CD4-positive, alpha-beta memory T cell (primary cell): ENCODE data around the gene CTNND2. TPM values are rescaled to one million over a fixed set of nuclear protein-coding genes. Genes with fewer than 3 reads are reported as not detected.

Experiments used
- CTCF ChIA-PET: fragments of 350-600 bp; sonication (Branson Sonifier 250); formaldehyde crosslinking; loops from one replicate; lab custom pipeline; 2021; ENCODE audit warnings: inconsistent platforms; ENCODE audit not compliant: partially characterized antibody; lab: Charles Lee
- POLR2A ChIA-PET: fragments of 350-600 bp; sonication (Branson Sonifier 250); formaldehyde crosslinking; loops from one replicate; lab custom pipeline; 2021; ENCODE audit not compliant: partially characterized antibody; lab: Charles Lee
- DNase-seq, 5 donors: peaks; one replicate each; pipeline versions ENCODE4 v3.0.0 to v3.0.0-alpha.2; 2020 to 2022; ENCODE audit warnings: mixed read lengths in 1 of 5
- H3K27ac ChIP-seq: one replicate; pipeline ENCODE4 v1.7.0; 2013; ENCODE audit warnings: low read depth, low read length
- H3K27me3 ChIP-seq: 2 replicates; pipeline ENCODE4 v1.7.0; 2013; ENCODE audit warnings: mild to moderate bottlenecking, low read length, moderate library complexity; ENCODE audit not compliant: insufficient read depth
- H3K36me3 ChIP-seq: 2 replicates; pipeline ENCODE4 v1.7.0; 2013; ENCODE audit warnings: mild to moderate bottlenecking, low read length, moderate library complexity; ENCODE audit not compliant: insufficient read depth
- H3K4me1 ChIP-seq: 2 replicates; pipeline ENCODE4 v1.7.0; 2013; ENCODE audit warnings: mild to moderate bottlenecking, low read length, moderate library complexity; ENCODE audit not compliant: insufficient read depth
- H3K4me3 ChIP-seq, 2 donors: one replicate each; pipeline ENCODE4 v1.7.0; 2013; ENCODE audit warnings: low read length in 2 of 2, mild to moderate bottlenecking in 1 of 2
- H3K9me3 ChIP-seq, 2 donors: one replicate each; pipeline ENCODE4 v1.7.0; 2013; ENCODE audit warnings: low read length in 2 of 2, control low read depth in 1 of 2; ENCODE audit not compliant: control insufficient read depth in 1 of 2
- H3K27ac Mint-ChIP-seq, 7 donors: one replicate each; pipeline ENCODE4 v1.8.0; 2020 to 2021; ENCODE audit warnings: mixed read lengths in 7 of 7, mild to moderate bottlenecking in 6 of 7, inconsistent platforms in 3 of 7, moderate library complexity in 3 of 7
- H3K27me3 Mint-ChIP-seq, 2 donors: one replicate each; pipeline ENCODE4 v1.8.0; 2020 to 2021; ENCODE audit warnings: mixed read lengths in 2 of 2
- H3K36me3 Mint-ChIP-seq, 2 donors: one replicate each; pipeline ENCODE4 v1.8.0; 2020 to 2021; ENCODE audit warnings: mixed read lengths in 2 of 2, inconsistent platforms in 1 of 2, mild to moderate bottlenecking in 1 of 2
- H3K4me1 Mint-ChIP-seq, 4 donors: one replicate each; pipeline ENCODE4 v1.8.0; 2020 to 2021; ENCODE audit warnings: mixed read lengths in 4 of 4, mild to moderate bottlenecking in 1 of 4
- H3K4me3 Mint-ChIP-seq, 8 donors: one replicate each; pipeline ENCODE4 v1.8.0; 2020 to 2021; ENCODE audit warnings: mixed read lengths in 8 of 8, mild to moderate bottlenecking in 7 of 8, moderate library complexity in 6 of 8, inconsistent platforms in 3 of 8
- H3K9me3 Mint-ChIP-seq, 8 donors: one replicate each; pipeline ENCODE4 v1.8.0; 2020 to 2021; ENCODE audit warnings: mixed read lengths in 8 of 8, mild to moderate bottlenecking in 5 of 8, inconsistent platforms in 3 of 8, moderate library complexity in 1 of 8
- intact Hi-C: fragments of 100-400 bp; cut with micrococcal nuclease; formaldehyde crosslinking; loops from one replicate; pipeline ENCODE4 v1.15.1; 2023
- polyA plus RNA-seq, 2 donors: library from polyadenylated mRNA; unstranded; fragments of 300-500 nt; fragmentation: Illumina TruSeq; gene quantifications; one replicate each; pipeline ENCODE4 v1.2.3, GENCODE V29; 2021
- total RNA-seq, 2 experiments: library from RNA; stranded (reverse); gene quantifications; one replicate each; pipeline ENCODE4 v1.2.3, GENCODE V29; 2021

Gene CTNND2
- total and polyA plus RNA-seq, 4 experiments from 2014 or later: 0.65 TPM; not detected in 3

DNA sequence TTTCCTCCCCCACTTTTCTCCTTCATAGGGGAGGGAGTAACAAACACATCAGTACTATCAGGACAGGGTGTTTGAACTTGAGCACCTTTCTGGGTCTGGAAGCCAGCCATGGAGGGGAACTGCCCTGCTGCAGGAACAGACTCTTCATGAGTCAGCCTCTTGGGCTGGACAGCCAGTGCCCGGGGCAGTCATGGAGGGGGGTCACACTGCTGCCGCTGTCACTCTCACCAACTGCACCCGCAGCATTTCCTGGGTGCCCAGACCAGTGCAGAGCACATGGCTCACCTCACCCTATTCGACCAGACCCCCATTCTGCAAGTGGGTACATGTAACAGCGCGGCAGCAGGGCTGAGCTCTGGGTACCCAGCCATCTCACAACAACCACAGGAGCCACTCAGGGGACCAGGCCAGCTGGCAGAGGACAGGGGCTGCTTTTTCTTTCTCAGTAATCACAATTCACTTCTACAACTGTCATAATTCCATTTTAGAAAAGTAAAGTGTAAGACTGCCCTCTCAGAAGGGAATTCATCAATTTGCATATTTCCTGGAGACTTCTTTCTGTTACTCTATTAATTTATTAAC is 118.4 kb downstream of the CTNND2 start:
- no peaks in the 10 kb centered on the region for H3K9me3 ChIP-seq
- no peaks in the 10 kb centered on the region for H3K4me1 ChIP-seq
- DNase-seq: no peak
- ChIA-PET CTCF (no interaction called here), POLR2A (no interaction called here)
- no peak overlapping the region for H3K27ac Mint-ChIP-seq
- no peaks in the 10 kb centered on the region for H3K36me3 Mint-ChIP-seq
- H3K4me3 Mint-ChIP-seq: no peak overlapping the region
- H3K36me3 ChIP-seq: no peaks in the 10 kb centered on the region
- intact Hi-C loops: no loop called here
- no peak overlapping the region for H3K4me3 ChIP-seq
- H3K9me3 Mint-ChIP-seq: peaks cover 0 to 17% (median 3%) of the 10 kb centered on the region in 8 donors
- H3K27ac ChIP-seq: no peak overlapping the region
- no peaks in the 10 kb centered on the region for H3K27me3 Mint-ChIP-seq
- H3K27me3 ChIP-seq: no peaks in the 10 kb centered on the region
- no peaks in the 10 kb centered on the region for H3K4me1 Mint-ChIP-seq

DNA sequence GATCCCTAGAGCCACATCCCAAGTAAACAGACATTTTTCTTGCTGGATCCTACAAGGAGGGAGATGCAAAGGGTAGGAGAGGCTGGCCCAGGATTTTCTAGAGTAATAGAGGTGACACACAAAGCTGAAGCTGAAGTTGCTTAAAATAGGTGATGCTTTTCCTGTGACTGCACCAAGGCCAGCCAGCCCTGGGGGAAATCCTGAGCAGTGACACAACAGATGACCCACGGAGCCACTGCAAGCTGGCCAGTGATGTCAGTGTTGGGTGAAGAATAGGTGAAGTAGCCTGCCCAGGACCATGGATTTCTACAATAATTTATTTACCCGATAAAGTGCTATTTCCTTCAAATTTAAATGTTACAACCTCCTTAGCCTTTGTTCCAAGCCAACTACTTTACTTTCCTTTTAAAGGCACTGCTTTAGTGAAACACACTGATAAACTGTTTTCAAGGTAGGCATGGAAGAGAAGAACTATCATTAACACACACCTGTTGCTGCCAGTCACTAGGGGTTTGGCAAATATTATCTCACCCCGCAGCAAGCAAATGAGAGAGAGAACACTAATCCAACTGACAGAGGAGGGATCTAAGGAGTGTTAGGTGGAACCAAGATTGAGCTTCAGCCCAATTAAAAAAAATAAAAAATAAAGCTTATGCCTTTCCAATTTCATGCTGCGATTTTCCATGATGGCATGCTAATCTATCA is 123.5 kb downstream of the CTNND2 start:
- Mint-ChIP-seq H3K27me3 (no peaks in the 10 kb centered on the region), H3K27ac (no peak overlapping the region), H3K9me3 (peaks cover 0 to 17% (median 3%) of the 10 kb centered on the region in 8 donors), H3K4me1 (no peaks in the 10 kb centered on the region), H3K4me3 (no peak overlapping the region), H3K36me3 (no peaks in the 10 kb centered on the region)
- CTCF ChIA-PET: no interaction called here
- intact Hi-C loops: no loop called here
- POLR2A ChIA-PET: no interaction called here
- no peak for DNase-seq
- Histone ChIP-seq H3K4me1 (no peaks in the 10 kb centered on the region), H3K27ac (no peak overlapping the region), H3K27me3 (no peaks in the 10 kb centered on the region), H3K4me3 (no peak overlapping the region), H3K9me3 (no peaks in the 10 kb centered on the region), H3K36me3 (no peaks in the 10 kb centered on the region)

DNA sequence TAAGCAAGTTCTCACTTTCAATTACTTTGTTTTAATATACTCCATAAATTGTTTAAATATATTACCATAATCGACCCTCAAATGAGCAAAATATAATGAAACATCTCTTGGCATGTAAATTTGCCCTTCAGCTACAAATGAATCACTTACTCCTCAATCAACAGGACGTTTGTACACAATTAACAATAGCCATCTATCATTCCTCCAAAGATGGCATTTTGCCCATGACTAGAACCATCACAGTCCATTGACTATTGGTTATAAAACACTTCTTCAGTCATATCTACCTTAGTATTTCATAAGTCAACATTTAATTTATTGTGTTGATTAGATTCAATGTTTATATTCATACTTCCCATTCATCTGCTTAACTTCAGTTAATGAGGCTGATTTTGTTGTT is 127.2 kb downstream of the CTNND2 start:
- intact Hi-C loops: no loop called here
- Histone ChIP-seq H3K4me3 (no peak overlapping the region), H3K4me1 (no peaks in the 10 kb centered on the region), H3K27ac (no peak overlapping the region), H3K9me3 (no peaks in the 10 kb centered on the region), H3K27me3 (no peaks in the 10 kb centered on the region), H3K36me3 (no peaks in the 10 kb centered on the region)
- ChIA-PET CTCF (no interaction called here), POLR2A (no interaction called here)
- no peaks in the 10 kb centered on the region for H3K4me1 Mint-ChIP-seq
- no peaks in the 10 kb centered on the region for H3K36me3 Mint-ChIP-seq
- no peak overlapping the region for H3K27ac Mint-ChIP-seq
- no peak for DNase-seq
- H3K4me3 Mint-ChIP-seq: no peak overlapping the region
- no peaks in the 10 kb centered on the region for H3K27me3 Mint-ChIP-seq
- H3K9me3 Mint-ChIP-seq: peaks cover 0 to 8% (median under 1%) of the 10 kb centered on the region in 8 donors

DNA sequence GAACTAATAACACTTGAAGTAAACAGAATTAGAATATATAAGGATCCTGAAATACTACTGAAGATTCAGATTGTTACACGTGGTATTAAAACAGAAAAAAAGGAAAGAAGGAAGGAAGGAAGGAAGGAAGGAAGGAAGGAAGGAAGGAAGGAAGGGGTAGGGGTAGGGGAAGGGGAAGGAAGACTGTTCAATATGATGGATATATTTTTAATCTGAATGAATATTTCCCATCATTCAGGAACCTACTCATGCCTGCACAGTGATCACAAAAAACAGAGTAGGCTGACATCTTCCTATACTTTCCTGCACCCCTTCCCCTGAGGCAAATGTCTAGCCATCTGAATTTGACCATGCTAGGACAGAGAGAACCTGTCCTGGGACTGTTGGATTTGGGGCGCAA is 133.9 kb downstream of the CTNND2 start:
- Histone ChIP-seq H3K9me3 (no peaks in the 10 kb centered on the region), H3K27me3 (no peaks in the 10 kb centered on the region), H3K4me1 (no peaks in the 10 kb centered on the region), H3K4me3 (no peak overlapping the region), H3K36me3 (no peaks in the 10 kb centered on the region), H3K27ac (no peak overlapping the region)
- no peaks in the 10 kb centered on the region for H3K27me3 Mint-ChIP-seq
- ChIA-PET POLR2A (no interaction called here), CTCF (no interaction called here)
- H3K36me3 Mint-ChIP-seq: no peaks in the 10 kb centered on the region
- H3K9me3 Mint-ChIP-seq: peaks cover 0 to 7% (median 0%) of the 10 kb centered on the region in 8 donors
- H3K27ac Mint-ChIP-seq: no peak overlapping the region
- H3K4me1 Mint-ChIP-seq: no peaks in the 10 kb centered on the region
- no peak overlapping the region for H3K4me3 Mint-ChIP-seq
- intact Hi-C loops: no loop called here
- no peak for DNase-seq

DNA sequence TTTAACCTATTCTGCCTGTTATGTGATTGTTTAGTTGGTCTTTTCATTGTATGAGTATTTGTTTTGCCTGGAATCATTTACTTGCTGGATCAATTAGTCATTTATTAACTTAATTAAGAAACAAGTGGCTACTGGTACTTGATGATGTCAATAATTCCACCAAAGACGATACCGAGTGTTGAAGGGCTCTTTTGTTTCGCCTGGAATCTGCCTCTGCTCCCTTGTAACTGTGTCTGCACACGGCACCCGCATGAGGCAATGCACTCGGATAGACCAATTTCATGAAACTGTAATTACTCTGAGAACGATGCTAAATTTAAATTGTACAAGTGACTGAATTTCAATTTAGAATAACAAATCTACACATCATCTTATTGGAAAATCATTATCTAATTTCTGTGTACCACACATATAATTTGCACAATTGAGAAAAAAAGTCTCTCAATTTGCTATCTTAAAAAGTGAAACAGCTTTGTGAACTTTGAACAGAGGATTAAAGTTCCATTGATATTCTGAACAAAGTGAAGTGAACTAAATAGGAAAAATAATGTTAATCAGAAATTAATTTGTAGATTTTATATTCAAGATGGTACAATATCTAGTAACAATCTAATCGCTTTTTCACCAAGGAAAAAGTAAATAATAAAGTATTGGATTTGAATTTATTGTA is 143.2 kb downstream of the CTNND2 start:
- Mint-ChIP-seq H3K4me1 (no peaks in the 10 kb centered on the region), H3K27me3 (no peaks in the 10 kb centered on the region), H3K36me3 (no peaks in the 10 kb centered on the region), H3K27ac (no peak overlapping the region), H3K9me3 (peaks cover 0 to 11% (median 7%) of the 10 kb centered on the region in 8 donors), H3K4me3 (no peak overlapping the region)
- Histone ChIP-seq H3K4me3 (no peak overlapping the region), H3K36me3 (no peaks in the 10 kb centered on the region), H3K27ac (no peak overlapping the region), H3K9me3 (peaks cover 0 to 3% of the 10 kb centered on the region in 2 donors), H3K27me3 (no peaks in the 10 kb centered on the region), H3K4me1 (no peaks in the 10 kb centered on the region)
- ChIA-PET POLR2A (no interaction called here), CTCF (no interaction called here)
- no peak for DNase-seq
- intact Hi-C loops: no loop called here

DNA sequence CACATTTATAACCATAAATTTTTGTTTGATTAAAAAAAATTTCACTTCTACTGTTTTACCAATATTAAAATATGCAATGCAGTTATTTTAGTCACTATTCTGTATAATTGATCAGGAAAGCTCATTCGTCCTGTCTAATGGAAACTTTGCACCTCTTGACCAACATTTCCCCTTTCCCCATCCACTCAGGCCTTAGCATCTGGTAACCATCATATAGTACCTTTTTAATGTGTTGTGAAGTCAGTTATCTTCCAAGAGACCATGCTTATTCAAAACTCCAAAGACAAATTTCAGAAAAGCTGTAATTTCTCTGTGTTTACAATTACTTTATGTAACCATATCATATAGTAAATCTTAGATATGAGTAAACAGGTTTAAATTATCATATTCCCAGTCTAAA is 145.9 kb downstream of the CTNND2 start:
- no peaks in the 10 kb centered on the region for H3K36me3 Mint-ChIP-seq
- POLR2A ChIA-PET: no interaction called here
- Histone ChIP-seq H3K36me3 (no peaks in the 10 kb centered on the region), H3K4me1 (no peaks in the 10 kb centered on the region), H3K27ac (no peak overlapping the region), H3K9me3 (peaks cover 0 to 2% of the 10 kb centered on the region in 2 donors), H3K27me3 (no peaks in the 10 kb centered on the region), H3K4me3 (no peak overlapping the region)
- CTCF ChIA-PET: no interaction called here
- no peaks in the 10 kb centered on the region for H3K4me1 Mint-ChIP-seq
- no peak overlapping the region for H3K27ac Mint-ChIP-seq
- no peak for DNase-seq
- intact Hi-C loops: no loop called here
- H3K4me3 Mint-ChIP-seq: no peak overlapping the region
- H3K27me3 Mint-ChIP-seq: no peaks in the 10 kb centered on the region
- H3K9me3 Mint-ChIP-seq: peaks cover 0 to 15% (median 4%) of the 10 kb centered on the region in 8 donors

DNA sequence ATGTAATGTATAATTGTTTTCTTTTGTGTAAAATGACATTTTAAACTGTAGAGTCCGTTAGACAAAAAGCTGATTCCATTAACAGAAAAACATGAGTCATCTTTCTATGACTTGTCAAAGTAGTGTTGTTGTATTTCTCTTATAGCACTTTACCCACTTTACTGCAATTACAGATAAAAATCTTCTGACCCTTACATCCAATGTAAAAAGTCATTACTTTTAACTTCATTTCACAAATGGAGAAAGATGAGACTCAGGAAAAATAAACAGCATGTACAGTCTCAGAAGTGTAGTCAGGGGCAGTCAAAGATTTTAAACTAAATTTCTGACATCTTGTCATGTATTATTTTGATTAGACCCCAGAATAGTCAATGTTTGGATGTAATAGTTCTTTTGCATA is 146.6 kb downstream of the CTNND2 start:
- CTCF ChIA-PET: no interaction called here
- Mint-ChIP-seq H3K4me1 (no peaks in the 10 kb centered on the region), H3K27ac (no peak overlapping the region), H3K36me3 (no peaks in the 10 kb centered on the region), H3K27me3 (no peaks in the 10 kb centered on the region), H3K4me3 (no peak overlapping the region), H3K9me3 (peaks cover 0 to 10% (median 3%) of the 10 kb centered on the region in 8 donors)
- no peak overlapping the region for H3K4me3 ChIP-seq
- no peaks in the 10 kb centered on the region for H3K9me3 ChIP-seq
- no peaks in the 10 kb centered on the region for H3K27me3 ChIP-seq
- H3K4me1 ChIP-seq: no peaks in the 10 kb centered on the region
- intact Hi-C loops: no loop called here
- H3K27ac ChIP-seq: no peak overlapping the region
- no peaks in the 10 kb centered on the region for H3K36me3 ChIP-seq
- POLR2A ChIA-PET: no interaction called here
- no peak for DNase-seq
